AG10803 (cell line): ENCODE results near the gene FAHD2A.
"Not testable (repeated sequence)": the region's sequence is repeated elsewhere in the genome, so short reads cannot be mapped to it uniquely, and the experiment has no call there.

ENCODE experiments used
- DNase-seq: peaks from one replicate; pipeline ENCODE4 v3.0.0; 2010; ENCODE audit warnings: low read depth
- H3K4me3 ChIP-seq: 2 replicates; pipeline ENCODE4 v1.5.1; 2011; ENCODE audit warnings: mild to moderate bottlenecking, low read length, control low read depth
- TF ChIP-seq, protein P1 (sequence below): conservative IDR thresholded peaks from 2 replicates; pipeline ENCODE4 v1.5.1; 2011; ENCODE audit warnings: mild to moderate bottlenecking, low read length, control low read depth, inconsistent platforms

FAHD2A gene

DNA sequence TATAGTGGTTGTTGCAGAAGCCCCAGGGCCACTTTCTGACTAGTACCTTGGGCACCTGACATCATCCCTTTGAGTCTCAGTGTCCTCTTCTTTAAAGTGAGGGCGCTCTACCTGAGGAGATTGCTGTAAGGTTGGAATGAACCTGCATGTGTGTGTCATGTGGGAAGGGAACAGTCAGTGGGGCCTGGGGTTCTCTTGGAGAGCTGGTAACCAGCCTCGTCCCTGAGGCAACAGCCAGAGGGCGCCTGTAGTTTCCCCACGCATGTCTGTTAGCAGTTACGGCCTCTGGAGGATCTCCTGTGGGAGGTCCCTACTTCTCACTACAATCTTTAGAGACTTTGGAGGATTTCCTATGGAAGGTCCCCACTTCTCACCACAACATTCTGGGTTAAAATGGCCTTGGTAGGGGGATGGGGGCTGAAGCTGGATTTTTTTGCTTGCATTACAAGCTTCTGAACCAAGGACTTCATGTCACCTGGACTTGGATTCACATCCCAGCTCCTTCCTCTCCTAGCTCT lies 755 bp downstream of the FAHD2A start:
- peak overlapping the region; percentile 94 for H3K4me3 ChIP-seq
- TF ChIP-seq, protein P1, sequence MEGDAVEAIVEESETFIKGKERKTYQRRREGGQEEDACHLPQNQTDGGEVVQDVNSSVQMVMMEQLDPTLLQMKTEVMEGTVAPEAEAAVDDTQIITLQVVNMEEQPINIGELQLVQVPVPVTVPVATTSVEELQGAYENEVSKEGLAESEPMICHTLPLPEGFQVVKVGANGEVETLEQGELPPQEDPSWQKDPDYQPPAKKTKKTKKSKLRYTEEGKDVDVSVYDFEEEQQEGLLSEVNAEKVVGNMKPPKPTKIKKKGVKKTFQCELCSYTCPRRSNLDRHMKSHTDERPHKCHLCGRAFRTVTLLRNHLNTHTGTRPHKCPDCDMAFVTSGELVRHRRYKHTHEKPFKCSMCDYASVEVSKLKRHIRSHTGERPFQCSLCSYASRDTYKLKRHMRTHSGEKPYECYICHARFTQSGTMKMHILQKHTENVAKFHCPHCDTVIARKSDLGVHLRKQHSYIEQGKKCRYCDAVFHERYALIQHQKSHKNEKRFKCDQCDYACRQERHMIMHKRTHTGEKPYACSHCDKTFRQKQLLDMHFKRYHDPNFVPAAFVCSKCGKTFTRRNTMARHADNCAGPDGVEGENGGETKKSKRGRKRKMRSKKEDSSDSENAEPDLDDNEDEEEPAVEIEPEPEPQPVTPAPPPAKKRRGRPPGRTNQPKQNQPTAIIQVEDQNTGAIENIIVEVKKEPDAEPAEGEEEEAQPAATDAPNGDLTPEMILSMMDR, result peak; percentile 49
- peak; percentile 46 for DNase-seq

DNA sequence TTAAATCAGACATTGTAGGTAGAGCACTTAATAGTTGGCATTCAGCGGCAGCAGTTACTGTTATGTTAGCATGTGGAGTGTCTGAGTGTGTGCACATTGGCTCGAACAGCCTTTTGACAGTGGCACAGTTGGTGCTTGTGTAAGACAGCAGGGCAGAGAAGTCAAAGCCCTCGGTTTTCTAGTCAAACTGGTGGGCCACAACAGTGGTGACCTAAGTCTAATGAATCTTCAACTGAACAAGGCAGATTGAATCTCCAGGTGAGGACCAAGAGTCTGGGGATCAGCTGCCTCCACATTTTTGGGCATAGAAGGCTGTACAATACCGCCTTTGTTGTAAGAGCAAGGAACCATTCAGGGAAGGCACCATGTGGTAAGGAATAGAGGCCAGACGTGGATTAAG lies 1.3 kb downstream of the FAHD2A start:
- not testable (repeated sequence) for H3K4me3 ChIP-seq, DNase-seq

DNA sequence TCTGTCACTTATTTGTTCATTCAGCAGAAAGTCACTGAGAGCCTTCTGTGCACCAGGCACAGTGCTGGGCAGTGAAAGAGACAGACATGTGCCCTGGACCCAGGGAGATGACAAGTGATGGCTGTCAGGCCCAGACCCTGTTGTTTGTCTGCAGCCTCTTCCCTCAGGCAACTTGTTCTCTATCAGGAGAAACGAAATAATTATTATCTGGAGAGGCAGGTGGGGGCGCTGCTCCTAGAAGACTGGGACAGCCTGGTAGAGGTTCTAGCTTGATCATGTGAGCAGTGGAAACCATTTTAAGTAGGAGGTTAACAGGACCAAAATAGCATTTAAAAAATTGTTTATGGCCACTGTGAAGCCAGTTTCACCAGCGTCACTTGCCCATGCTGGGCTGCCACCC lies 2.2 kb downstream of the FAHD2A start:
- DNase-seq, H3K4me3 ChIP-seq: not testable (repeated sequence)

DNA sequence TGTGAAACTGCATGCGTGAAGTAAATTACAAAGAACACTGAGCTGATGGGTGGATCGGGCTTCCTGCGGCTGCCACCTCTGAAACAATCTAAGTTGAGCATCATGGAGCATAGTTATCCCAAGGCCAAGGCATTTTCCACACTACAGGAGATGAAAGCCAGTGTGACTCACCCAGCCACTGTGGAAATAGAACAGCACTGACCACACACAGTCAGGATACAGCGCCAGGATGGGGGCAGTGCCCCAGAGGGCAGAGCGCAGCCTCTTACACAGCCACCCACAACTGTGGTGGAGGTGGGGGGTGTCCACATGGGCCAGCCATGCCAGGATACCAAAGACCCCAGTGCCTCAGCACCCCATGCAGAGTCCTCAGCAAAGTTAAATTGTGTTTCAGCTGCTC lies 8.7 kb downstream of the FAHD2A start:
- DNase-seq, result peak; percentile 52
- H3K4me3 ChIP-seq, result not testable (repeated sequence)

DNA sequence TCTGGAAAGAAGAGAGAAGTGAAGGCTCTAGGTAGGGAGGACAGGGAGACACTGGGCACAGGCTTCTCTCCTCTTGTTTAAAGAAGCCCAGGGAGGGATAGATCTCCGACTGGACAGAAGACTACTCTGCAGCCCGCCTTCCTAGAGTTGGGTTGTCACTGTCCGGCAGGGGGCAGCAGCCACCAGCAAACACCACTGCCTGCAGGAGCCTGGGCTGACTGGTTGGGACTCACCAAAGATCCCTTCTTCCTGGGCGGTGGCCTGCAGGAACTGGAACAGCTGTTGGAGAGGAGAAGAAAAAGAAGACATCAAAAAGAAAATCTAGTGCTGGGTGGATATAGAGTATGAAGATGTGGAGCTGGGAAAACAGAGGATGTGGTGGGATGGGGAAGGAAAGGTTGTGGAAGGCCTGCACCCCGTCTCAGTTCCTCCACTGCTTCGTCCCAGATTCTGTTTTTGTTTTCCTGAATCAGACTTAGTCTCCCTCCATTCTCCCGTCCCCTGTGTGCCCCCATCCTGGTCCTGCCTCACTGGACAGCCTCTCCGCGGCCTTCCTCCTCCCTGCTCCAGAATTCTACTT lies 11.6 kb downstream of the FAHD2A start:
- TF ChIP-seq, protein P1, result peak; percentile 76
- peak; percentile 78 for DNase-seq
- not testable (repeated sequence) for H3K4me3 ChIP-seq

DNA sequence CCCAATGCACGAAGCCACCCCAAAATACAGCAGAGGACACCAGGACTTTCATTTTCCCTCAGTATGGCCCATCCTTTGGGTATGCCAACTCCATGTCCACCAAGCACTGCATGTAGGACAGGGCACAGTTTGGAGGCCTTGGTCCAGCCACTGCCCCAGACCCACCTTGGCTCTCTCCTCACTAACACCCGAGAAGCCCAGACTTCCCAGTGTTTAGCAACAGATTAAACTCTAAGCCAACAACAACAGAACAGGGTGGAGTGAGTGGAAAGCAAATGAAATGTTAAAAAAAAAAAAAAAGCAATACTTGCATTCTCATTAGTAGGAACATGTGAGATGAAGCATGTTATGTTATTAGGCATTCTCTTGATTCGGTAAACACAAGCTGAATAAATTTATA lies 12.6 kb downstream of the FAHD2A start:
- not testable (repeated sequence) for DNase-seq, H3K4me3 ChIP-seq

DNA sequence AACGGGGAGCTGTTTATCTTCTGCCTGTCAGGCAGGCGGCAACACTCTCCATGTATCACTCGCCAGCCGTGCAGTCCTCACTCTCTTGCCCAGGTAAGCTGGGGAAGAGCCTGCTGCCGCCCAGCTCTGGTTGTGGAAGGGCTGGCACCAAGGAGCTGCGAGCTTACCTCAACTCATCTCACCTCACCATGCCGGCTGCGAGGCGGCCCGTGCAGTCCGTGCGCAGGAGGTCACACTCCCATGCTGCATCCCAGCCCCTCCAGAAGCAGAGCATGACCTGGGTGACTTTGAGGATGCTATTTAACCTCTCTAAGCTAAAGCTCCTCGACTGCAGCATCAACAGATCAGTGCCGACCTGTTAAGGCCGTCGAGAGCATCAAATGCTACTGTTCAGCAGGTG lies 13.1 kb downstream of the FAHD2A start:
- not testable (repeated sequence) for H3K4me3 ChIP-seq, DNase-seq

DNA sequence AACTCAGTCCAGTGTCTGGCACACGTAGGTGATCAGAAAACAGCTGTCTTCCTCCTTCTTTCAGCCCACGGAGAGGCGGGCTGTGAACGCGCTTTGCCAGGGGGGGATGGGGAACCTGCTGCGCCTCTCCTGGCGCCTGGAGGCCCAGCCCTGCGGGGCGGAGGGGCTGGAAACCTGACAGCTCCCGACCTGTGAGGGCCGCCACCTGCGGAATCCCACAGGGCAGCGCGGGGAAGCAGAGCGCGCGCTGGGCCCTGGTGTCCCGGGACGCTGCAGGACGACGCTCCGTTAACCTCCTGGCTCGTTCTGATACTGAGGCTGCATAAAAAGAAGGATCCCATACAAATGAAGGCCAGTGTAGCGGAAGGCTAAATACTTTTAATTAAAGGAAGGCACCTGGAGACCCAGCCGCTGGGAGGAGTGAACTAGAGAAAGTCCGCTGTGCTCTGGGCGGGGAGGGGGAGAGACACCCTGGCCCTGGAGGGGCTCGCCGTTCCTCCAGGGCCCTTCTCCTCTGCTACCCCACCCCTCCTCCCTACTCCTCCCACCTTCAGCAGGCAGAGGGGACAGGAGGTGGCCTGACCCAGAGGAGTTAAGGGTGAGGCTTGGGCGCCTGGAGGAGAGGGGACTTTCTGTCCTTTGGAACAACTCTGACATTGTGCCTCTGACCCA lies 24.8 kb downstream of the FAHD2A start:
- H3K4me3 ChIP-seq, DNase-seq: not testable (repeated sequence)

DNA sequence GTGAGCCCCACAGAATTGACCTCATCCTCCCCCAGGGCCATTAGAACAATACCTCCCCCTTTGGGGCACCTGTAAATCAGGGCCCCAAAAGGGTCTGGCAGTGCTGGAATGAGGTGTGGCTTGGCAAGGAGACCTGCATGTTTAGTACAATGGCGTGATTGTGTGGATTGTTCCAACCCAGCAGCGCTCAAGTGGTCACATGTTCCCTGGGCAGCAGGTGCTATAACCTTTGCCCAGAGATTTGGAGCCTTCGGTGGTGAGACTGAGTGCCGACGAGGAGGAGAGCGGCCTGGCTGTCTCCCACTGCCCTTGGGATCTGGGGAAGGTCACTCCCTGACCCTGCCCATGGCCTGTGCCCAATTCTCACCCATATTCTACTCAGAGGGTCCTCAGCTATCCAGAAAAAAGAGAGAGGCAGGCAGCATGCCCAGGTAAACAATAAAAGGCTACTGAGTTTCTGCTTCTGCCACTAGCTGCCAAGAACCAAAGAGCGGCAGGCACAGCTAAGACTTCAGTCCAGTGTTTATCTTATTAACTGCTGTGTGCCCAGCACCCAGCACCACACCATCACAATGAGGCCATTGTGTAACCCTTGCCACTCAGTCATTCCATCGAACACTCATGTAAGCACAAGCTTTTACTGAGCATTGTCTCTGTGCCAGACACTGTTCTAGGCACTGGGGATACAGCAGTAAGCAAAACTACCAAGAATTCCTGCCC lies 27.4 kb downstream of the FAHD2A start:
- not testable (repeated sequence) for DNase-seq, H3K4me3 ChIP-seq

DNA sequence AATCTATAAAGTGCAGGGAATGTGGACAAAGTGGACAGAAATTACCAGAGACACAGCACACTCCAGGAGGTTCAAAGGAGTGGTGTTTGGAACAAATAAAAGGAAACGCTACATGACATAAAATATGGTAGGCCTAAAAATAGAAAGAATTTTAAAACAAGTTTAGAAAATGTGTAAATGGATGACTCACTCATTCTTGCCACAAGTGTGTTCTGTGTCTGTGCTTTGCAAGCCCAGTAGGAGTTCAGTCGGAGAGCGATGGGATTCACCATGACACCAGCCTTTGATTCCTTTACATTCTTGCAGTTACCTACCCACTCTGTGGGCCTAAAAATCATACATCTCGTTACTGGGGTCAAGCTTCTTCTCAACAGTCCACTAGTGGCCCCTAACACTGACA lies 30.9 kb downstream of the FAHD2A start:
- not testable (repeated sequence) for H3K4me3 ChIP-seq, DNase-seq

DNA sequence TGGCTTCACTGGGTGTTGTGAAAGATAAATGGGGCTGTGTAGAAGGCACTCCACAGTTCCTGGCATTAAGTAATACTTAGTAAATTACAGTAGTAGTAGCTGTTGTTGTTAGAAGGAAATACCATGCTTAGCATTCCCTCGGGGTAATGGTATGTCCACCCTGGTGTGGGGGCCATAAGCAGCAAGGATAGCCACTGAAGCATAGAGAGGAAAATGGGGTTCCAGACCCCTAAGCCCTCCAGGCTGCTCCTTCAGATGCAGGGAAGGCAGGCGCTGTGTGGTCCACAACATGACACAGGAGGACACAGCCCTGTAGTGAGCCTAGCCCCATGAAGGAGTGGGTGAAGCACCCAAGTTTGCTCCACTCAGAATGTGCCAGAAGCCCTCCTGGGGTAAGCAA lies 31.5 kb downstream of the FAHD2A start:
- peak; percentile 43 for DNase-seq
- H3K4me3 ChIP-seq, result not testable (repeated sequence)

DNA sequence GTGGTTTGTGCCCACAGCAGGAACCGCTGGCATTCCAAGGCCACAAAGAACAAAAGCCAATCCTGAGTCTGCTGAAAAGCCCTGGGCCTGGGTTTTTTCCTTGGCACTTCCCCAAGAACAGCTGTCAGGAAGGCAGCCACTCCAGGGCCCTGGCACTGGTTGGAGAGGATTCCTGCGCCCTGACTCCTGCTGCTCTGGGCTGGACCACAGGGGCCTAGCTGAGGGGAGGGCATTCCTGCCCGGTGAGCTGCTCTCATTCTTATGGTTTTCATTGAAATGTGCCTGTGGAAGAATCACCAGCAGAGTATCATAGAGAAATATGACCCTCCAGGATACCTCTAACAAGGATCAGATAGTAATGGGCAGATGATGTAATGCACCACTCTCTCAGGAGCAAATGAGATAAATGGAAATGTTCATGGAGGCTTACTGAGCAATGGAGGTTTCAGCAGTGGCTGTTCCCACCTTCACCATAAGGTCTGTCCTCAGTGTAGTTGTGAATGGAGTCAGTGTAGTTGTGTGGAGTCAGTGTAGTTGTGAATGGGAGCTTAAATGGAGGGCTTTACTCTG lies 32.1 kb downstream of the FAHD2A start:
- peak; percentile 80 for DNase-seq
- not testable (repeated sequence) for H3K4me3 ChIP-seq

DNA sequence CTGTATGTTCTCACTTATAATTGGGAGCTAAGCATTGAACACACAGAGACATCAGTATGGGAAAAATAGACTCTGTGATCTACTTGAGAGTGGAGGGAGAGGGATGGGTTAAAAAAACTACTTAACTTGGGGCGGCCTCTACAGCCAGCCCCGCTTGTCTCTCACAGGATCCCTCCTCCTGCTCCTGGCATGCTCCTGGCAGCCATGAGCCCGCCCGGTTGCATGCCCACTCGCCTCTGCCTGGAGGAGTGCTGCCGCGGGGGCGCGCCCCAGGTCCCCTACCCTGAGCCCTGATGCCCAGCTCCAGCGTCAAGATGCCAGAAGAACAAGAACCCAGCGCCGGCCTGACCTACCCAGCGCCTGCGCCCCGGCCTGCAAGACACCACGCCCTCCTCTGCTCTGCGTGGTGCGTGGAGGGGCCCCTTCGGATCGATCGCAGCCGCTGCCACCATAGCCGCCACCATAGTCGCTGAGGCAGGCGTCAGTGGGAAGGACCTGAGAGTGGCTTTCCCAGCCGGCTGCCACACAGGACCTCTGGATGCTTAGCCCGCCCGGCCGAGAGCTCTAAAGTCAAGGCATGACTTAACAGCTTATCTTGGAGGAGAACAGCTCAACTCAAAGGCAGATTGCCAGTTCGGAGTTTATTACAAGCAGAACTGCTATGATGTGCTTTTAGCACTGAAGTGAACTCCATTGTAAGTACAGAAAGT lies 32.8 kb downstream of the FAHD2A start:
- H3K4me3 ChIP-seq, DNase-seq: not testable (repeated sequence)

DNA sequence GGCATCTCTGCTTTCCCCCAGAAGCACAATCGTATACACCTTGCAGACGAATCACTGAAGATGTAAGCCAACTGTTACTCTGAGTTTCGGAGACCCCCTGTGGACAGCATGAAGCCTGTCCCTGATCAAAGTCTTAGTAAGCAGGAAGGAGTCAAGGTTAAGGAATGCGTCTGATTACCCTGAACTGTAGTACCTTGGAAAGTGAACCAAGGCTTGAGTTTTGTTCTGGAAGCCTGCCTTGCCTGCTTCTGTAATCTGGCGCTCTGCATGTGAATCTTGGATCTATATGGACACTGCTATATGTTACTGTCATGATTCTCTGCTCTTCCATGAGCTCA lies 33.3 kb downstream of the FAHD2A start:
- not testable (repeated sequence) for H3K4me3 ChIP-seq, DNase-seq

DNA sequence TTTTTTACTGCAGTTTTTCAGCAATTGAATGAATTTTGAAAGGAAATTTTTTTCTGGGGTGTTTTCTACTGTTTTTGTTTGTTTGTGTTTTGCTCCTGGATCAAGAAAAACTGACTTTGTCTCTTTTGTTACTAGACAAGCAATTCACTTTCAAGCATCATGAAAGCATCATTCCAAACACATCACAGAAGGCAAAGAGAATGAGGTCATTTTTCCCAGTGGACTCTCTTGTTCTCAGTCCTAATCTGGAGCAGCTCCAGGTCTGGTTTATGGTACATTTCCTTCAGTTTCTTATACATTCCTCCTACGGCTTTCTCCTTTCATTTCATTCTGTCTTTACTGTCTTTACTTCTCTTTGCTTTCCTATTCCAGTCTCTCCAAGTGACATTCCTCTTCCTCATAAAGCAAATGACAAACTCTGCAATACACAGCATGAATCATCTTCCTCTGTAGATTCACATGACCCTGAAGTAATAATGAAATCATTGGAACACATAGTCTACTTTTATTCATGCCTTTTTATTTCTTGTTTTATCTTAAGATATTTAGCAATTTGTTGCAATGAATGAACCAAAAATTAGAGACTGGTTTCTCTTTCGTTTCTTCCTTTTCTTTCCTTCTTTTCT lies 40.1 kb downstream of the FAHD2A start:
- DNase-seq, H3K4me3 ChIP-seq: not testable (repeated sequence)

DNA sequence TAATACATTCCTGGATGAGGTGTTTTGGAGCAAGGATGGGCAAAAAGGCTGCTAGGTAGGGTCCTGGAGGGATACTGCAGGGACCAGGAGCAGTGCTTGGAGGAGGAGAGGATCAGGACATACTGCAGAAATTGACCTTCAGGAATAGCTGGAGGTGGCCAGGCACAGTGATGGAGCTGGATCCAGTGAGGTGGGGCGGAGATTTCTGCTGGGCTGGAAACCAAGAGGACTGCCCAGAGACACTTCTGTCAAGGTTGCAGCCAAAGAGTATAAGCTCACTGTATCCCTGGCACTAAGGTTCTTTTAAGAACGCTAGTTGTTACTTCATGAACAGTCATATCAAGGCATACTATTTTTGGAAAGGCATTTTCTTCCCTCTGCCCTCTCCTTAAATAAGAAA lies 42.8 kb downstream of the FAHD2A start:
- DNase-seq, H3K4me3 ChIP-seq: not testable (repeated sequence)
